ENCODE results near the gene CCDC12.
A peak's percentile ranks its signal among the peaks of the same experiment; 100 is the strongest.

The CCDC12 gene

DNA sequence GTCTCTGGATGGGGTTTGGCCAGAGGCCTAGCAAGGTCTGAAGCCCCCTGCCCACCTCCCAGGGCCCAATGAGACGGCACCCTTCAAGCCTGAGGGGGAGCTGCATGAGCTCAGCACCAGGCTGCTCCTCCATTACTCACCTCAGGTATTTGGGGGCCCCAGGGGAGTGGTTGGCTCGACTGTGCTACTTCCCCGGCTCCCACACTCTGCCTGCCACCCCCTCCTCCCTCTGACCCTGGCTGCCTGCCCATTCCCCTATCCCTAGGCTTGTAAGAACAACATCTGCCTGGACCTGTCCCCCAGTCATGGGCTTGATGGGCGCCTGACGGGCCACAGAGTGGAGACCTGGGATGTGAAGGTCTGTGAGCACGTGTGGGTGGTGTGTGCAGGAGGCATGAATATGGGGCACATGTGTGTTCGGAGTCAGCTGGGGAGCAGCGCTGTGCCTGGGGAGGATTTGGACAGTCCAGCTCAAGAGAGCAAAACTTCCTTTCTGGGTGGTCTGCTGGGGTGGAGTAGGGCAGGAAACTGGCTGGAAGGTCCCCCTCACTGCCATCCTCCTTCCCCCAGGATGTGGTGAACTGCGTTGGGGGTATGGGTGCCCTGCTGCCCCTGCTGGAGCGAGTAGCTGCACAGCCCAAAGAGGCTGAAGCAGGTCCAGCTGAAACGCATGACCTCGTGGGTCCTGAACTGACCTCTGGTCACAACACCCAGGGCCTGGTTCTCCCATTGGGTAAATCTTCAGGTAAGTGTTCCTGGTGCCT is 20.3 kb upstream of the CCDC12 start:
- DNase-seq (ENCODE audit: low read depth in 2 of 3, low spot score in 1 of 3) = no peak

DNA sequence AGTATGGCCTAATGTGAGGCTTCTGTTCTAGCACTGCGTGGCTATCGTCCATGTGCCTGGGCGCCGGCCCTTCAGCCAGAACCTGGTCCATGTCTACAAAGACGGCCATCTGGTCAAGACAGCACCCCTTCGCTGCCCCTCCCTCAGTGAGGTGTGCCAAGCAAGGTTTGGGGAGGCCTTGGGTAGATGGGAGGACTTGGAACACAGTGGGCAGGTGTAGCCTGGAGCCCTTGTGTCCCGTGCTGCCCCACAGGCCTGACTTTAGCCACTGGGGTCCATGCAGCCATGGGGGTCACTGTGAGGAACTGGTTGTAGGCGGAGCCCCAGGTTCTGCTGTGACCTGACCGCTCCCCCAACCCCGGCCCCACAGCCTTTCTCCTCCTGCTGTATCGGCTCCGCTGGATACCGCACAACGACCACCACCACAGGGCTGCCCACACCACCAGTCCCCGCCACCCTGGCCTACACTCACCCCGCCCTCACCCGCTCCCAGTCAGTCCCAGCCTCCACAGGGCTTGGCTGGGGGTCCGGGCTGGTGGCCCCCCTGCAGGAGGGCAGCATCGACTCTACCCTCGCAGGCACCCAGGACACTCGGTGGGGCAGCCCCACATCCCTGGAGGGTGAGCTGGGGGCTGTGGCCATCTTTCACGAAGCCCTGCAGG is 19.5 kb upstream of the CCDC12 start:
- DNase-seq (ENCODE audit: low read depth in 2 of 3, low spot score in 1 of 3) = no peak

GRCh38 chr3:46994801-46995731 is 18.5 kb upstream of the CCDC12 start:
- no peak for DNase-seq (ENCODE audit: low read depth in 2 of 3, low spot score in 1 of 3)

DNA sequence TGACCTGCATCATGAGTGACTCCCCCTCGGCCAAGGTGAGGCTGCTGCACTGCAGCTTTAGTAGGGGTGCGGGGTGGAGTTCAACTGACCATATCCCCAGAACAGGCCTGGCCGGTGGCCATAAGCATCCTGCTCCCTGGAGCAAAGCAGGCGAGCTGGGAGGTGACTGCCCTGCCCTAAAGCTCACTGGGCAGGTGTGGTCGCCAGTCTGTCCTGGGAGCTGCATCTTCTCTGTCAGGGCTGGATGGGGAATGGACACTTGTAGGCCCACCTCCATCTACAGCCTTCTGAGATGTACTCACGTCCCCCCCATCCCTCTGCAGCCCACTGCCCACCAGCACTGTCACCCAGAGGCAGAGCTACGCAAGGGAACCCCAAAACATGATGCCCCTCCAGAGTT is 17.4 kb upstream of the CCDC12 start:
- no peak for DNase-seq (ENCODE audit: low read depth in 2 of 3, low spot score in 1 of 3)

GRCh38 chr3:46993292-46993691 is 16.7 kb upstream of the CCDC12 start:
- no peak for DNase-seq (ENCODE audit: low read depth in 2 of 3, low spot score in 1 of 3)

DNA sequence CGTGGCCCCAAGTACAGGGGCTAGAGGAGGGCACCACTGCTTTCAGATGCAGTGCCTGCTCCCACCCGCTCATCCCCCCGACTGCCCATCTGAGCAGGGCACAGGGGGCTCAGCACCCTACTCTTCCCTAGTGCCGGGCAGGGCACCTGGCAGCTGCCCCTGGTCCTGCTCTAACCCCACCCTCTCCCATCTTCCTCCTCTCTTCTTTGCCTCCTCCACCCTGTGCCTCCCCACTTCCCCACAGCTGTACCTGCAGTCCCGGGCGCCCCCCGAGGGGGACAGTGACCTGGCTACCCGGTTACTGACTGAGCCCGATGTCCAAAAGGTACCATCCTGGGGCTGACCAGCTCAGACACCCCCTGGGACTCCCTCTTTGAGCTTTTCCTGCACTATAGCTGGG is 15.7 kb upstream of the CCDC12 start:
- DNase-seq (ENCODE audit: low read depth in 2 of 3, low spot score in 1 of 3) = no peak

DNA sequence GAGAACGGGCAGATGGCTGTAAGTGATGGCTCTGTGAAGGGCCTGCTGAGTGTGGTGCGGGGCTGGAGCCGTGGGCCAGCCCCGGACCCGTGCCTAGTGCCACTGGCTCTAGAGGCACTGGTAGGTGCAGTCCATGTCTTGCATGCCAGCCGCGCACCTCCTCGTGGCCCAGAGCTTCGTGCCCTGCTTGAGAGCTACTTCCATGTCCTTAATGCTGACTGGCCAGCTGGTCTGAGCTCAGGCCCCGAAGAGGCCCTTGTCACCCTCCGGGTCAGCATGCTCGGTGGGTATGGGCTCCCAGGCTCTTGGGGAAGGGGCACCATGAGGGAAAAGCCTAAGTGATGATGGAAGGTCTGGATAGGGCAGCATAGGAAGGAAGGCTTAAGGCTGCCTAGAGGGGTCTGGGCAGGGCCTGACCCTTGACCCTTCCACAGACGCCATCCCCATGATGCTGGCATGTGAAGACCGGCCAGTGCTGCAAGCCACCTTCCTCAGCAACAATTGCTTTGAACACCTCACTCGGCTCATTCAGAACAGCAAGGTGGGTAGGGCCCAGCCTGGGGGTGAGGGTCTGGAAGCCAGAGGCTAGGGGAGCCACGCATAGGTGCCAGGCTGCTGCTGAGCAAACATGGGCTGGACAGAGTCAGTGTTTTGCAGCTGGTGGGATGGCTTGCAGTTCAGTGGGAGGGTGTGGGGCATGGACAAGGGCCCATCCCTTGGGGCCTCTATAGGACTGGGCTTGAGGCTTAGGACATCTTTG is 15.0 kb upstream of the CCDC12 start:
- DNase-seq (ENCODE audit: low read depth in 2 of 3, low spot score in 1 of 3) = no peak

- DNase-seq (ENCODE audit: low read depth in 2 of 3, low spot score in 1 of 3) = no peak
These were observed 14.2 kb upstream of the CCDC12 start for GRCh38 chr3:46990573-46991374.

GRCh38 chr3:46989146-46989810 is 12.7 kb upstream of the CCDC12 start:
- no peak for DNase-seq (ENCODE audit: low read depth in 2 of 3, low spot score in 1 of 3)

GRCh38 chr3:46988616-46989015 is 12.1 kb upstream of the CCDC12 start:
- no peak for DNase-seq (ENCODE audit: low read depth in 2 of 3, low spot score in 1 of 3)

DNA sequence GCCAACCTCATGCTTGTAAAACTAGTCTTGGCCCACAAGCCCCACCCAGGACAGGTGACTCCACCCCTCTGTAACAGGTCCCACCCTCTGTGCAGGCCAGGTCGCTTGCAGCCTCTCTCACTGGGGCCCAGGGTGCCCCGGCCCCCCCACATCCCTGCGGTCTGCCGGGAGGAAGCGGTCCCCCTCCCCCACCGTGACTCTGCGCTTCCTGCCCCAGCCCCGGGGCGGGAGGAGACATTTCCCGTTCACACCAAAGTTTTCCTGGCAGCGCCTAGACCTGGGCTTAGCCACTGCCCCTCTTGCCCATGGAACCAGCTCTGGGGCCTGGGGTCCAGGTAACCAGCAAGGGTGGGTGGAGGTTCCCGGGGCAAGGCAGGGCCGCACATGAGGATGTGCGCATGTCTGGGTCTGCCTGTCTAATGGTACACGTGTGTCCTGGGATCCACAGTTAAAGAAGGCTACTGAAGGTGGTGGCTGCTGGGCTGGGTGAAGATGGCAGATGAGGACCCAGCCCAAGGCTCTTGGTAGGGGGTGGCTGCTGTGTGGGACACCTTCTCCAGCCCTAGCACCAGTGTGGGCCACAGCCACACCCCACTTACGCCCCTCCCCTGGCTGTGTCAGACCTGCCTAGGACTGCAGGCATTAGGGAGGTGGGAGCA is 11.3 kb upstream of the CCDC12 start:
- DNase-seq (ENCODE audit: low read depth in 2 of 3, low spot score in 1 of 3) = peak; percentile 75 to 83 (median 78)

- DNase-seq (ENCODE audit: low read depth in 2 of 3, low spot score in 1 of 3) = no peak
These were observed 10.8 kb upstream of the CCDC12 start for GRCh38 chr3:46987319-46987742.

DNA sequence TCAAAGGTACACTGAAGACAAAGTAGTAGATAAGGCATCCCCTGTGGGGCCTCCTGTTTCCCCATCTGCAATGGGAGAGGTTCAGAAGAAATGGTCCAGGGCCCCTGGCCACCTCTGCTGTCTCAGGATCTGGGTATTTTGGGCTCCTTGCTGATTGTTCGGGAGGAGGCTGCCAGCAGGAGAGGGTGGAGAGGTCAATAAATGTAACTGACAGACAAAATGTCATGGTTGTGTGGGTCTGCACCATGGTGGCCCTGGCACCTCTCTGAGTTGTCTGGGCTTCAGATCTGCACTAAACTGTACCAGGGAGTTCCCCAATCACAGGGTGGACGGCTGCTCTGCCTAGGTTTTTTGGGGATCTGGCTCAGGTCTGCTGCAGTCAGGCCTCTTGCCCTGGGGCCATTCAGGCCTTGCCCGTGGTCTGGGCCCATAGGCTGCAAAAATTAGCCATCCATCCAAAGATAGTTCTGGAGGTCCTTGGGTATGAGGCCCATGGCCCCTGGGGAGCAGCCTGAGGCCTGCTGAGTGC is 10.3 kb upstream of the CCDC12 start:
- DNase-seq (ENCODE audit: low read depth in 2 of 3, low spot score in 1 of 3) = no peak

GRCh38 chr3:46986055-46986730 is 9.6 kb upstream of the CCDC12 start:
- no peak for DNase-seq (ENCODE audit: low read depth in 2 of 3, low spot score in 1 of 3)

DNA sequence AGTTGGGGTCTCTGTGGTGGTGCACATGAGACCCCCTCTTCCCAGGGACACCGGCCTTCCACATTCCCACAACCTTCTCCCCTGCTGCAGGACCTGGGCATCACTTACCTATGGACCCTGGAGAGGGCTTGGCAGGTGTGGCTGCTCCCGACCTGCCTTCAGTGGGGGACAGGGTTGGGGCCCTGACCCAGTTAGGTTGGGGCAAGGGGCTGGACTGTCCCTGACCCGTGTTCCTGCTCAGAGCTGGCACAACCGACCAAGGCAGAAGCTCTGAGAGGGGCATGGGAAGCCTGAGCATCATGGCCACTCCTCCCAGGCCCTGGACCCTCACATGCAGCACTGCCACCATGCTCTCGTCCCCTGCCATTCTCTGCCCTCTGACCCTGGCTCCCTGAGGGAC is 9.0 kb upstream of the CCDC12 start:
- no peak for DNase-seq (ENCODE audit: low read depth in 2 of 3, low spot score in 1 of 3)

- no peak for DNase-seq (ENCODE audit: low read depth in 2 of 3, low spot score in 1 of 3)
These were observed 8.3 kb upstream of the CCDC12 start for GRCh38 chr3:46984591-46985459.

DNA sequence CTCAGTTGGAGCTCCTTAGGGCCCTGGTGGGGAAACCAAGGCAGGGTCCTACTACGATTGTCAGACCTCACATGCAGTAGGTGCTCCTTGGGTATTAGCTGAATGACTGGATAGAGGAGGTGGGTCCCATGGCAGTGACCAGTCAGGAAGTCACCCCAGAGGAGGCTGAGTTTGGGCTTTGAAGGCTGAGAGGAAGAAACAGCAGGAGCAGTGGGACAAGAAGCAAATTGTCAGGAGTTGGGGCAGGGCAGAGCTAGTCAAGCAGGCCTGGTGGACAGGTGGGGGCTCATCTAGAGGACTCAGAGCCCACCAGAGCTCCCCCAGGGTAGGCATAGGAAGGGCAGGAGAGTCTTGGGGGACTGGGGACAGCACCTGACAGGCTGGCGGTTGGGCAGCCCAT is 6.0 kb upstream of the CCDC12 start:
- no peak for DNase-seq (ENCODE audit: low read depth in 2 of 3, low spot score in 1 of 3)

Measured in stimulated activated CD4-positive, alpha-beta T cell treated with anti-CD3 and anti-CD28 coated beads, Interleukin-12 subunit alpha, Interleukin-12 subunit beta, amount 100 ng/mL, for 48 hours (primary cell).